ENCODE data around the gene CLOCK.

CLOCK gene

DNA sequence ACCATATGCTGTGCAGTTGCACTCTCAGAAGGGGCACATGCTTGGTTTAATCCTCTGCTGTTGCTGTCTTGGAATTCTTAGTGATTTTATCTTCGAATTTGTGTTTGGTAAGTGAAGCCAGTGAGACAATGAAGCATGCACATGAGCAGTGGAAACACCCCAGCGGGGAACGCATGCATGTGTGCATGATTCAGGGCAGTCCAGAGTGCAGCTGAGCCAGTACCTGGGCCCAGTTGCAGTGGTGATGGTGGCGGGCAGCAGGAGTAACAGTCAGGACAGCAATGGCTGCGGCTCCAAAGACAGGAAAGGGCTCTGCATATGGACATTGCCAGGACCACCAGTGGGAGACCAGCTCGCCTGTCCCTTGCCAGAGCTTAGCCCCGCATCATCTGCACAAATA is 165.2 kb downstream of the CLOCK start:
- no peak for DNase-seq (ENCODE audit: low spot score)

DNA sequence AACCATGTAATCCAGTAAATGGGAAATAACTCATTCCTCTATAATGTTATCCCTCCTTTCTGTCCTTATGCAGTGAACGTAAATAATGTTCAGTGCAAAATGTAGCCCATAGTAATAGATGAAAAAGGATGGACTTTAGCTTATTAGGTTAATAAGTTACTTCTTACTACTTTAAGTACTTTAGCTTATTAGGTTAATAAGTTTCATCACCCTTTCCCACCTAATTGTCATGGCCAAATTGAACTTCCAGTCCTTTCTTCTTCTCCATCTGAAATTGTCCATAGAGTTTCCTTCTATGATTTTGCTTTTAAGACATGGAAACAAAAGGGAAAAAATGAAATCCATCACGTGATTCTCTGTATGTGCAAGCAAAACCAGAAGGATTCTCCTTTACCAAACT is 166.1 kb downstream of the CLOCK start:
- DNase-seq (ENCODE audit: low spot score), result no peak

DNA sequence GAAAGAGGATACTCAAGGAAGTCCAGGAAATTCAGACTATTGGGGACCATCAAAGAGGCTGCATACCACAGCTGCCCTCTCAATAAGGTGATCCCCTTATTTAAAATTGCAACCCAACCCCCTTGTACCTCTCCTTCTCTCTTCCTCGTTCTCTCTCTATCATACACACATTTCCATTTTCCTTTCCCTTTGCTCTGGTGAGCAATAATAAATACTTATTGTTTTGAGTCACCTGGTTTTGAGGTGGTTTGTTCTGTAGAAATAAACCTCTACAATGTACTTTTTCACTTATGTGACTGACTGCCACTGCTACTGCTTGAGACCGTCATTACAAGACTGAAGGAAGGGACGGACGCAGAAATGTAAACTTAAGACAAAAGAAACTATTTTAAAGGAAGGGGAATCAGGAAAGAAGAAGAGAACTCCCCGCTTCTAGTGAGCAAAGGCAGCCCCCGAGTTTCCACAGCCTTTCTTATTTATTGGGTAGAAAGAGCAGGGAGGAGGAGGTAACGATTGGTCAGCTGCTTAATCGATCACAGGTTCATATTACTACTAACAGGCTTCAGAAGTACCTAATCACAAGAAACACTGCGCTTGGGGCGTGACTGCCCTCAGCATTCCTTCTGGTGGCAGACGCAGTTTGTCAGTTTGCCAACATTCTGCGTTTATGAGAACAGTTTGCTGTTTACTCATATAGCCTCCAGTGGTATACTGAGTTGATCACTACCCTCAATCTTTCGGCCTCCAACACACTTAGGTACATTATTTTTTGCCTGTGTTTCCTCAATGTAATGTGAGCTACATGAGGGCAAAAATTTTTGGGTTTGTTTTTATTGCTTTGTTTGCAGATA is 167.9 kb downstream of the CLOCK start:
- no peak for DNase-seq (ENCODE audit: low spot score)
